K562 (cell line): Measurements from ENCODE around the gene PDE8B. TPM values are rescaled to one million over a fixed set of nuclear protein-coding genes. Genes with fewer than 3 reads are reported as not detected.

Experiments
- ATAC-seq: fragments of 200-7000 bp; cut with Tn5 transposase; 3 replicates; pipeline ENCODE4 v1.9.1; 2020; ENCODE audit warnings: moderate library complexity
- BruUV-seq: library from RNA; stranded (reverse); fragments of 400-500 nt; replicated peaks from 2 replicates; lab custom pipeline; 2021; lab: Mats Ljungman, UMichigan
- CTCF ChIA-PET: fragments of 300-600 bp; formaldehyde crosslinking; extraction: SDS; loops from one replicate; lab custom pipeline; 2021; ENCODE audit warnings: low intra/inter-chr PET ratio; lab: Yijun Ruan, JAX
- POLR2A ChIA-PET: fragments of 300-600, 350-650 bp; sonication (Branson Sonifier 250); formaldehyde crosslinking; extraction: SDS; loops from one replicate; lab custom pipeline; 2021; ENCODE audit warnings: antibody characterized with exemption, inconsistent platforms; lab: Yijun Ruan, JAX
- DNase-seq, 4 experiments: peaks; one replicate each; pipeline versions ENCODE4 v3.0.0 to v3.0.0-alpha.2; 2011 to 2018; ENCODE audit warnings: low spot score in 3 of 4, mixed read lengths in 3 of 4; ENCODE audit errors: extremely low read depth in 1 of 4
- FAIRE-seq: peaks from 2 replicates; lab custom pipeline; 2011; peaks lifted over from hg19 to GRCh38; lab: Jason Lieb, UNC
- H2AFZ ChIP-seq: 2 replicates; pipeline ENCODE4 v1.6.0; 2011; ENCODE audit warnings: low read depth, low read length, control low read depth, inconsistent platforms
- H3K27ac ChIP-seq: fragments of 200-600 bp; 3 replicates; pipeline ENCODE4 v1.8.0; 2011; ENCODE audit warnings: low read depth, mild to moderate bottlenecking, control low read depth, inconsistent platforms, low read length, moderate library complexity, mixed read lengths; ENCODE audit errors: extremely low read depth
- H3K27me3 ChIP-seq, 2 experiments: fragments of 300-600 bp in 1 of 2; 2 replicates in 1 of 2; 3 replicates in 1 of 2; pipeline versions ENCODE4 v1.6.0 to v1.8.0; 2011; ENCODE audit warnings: inconsistent platforms in 2 of 2, low read length in 2 of 2, mild to moderate bottlenecking in 1 of 2, mixed read lengths in 1 of 2, moderate library complexity in 1 of 2; ENCODE audit not compliant: control insufficient read depth in 2 of 2, insufficient read depth in 2 of 2
- H3K36me3 ChIP-seq: fragments of 300-600 bp; 3 replicates; pipeline ENCODE4 v1.8.0; 2011; ENCODE audit warnings: mild to moderate bottlenecking, low read length, inconsistent platforms; ENCODE audit not compliant: control insufficient read depth, insufficient read depth
- H3K4me1 ChIP-seq, 2 experiments: fragments of 200-600 bp in 1 of 2; replicated peaks in 1 of 2; 2 replicates in 1 of 2; 3 replicates in 1 of 2; pipeline versions ENCODE4 v1.5.1 to v1.8.0; 2011; ENCODE audit warnings: inconsistent platforms in 2 of 2, low read length in 2 of 2, mild to moderate bottlenecking in 1 of 2, mixed read lengths in 1 of 2, moderate library complexity in 1 of 2; ENCODE audit not compliant: control insufficient read depth in 2 of 2, insufficient read depth in 2 of 2
- H3K4me2 ChIP-seq: 2 replicates; pipeline ENCODE4 v1.6.1; 2011; ENCODE audit warnings: low read length, control low read depth, inconsistent platforms, mixed read lengths; ENCODE audit not compliant: insufficient read depth
- H3K4me3 ChIP-seq: fragments of 200-600 bp; sonication (generic), shearing (Covaris generic); 2 replicates; pipeline ENCODE4 v1.5.1; 2016; ENCODE audit warnings: control low read depth, inconsistent platforms
- H3K79me2 ChIP-seq: fragments of 200-600 bp; 3 replicates; pipeline ENCODE4 v1.8.0; 2011; ENCODE audit warnings: low read length, inconsistent platforms; ENCODE audit not compliant: control insufficient read depth, insufficient read depth
- H3K9ac ChIP-seq, 2 experiments: 2 replicates each; pipeline versions ENCODE4 v1.6.0 to v1.6.1; 2011; ENCODE audit warnings: low read depth in 2 of 2, low read length in 2 of 2, control low read depth in 1 of 2, inconsistent platforms in 1 of 2, mild to moderate bottlenecking in 1 of 2, mixed read lengths in 1 of 2; ENCODE audit not compliant: insufficient read depth in 1 of 2
- H3K9me1 ChIP-seq: one replicate; pipeline ENCODE4 v1.6.0; 2011; ENCODE audit warnings: inconsistent platforms, mild to moderate bottlenecking, low read length, moderate library complexity; ENCODE audit not compliant: control insufficient read depth, insufficient read depth
- H3K9me3 ChIP-seq: replicated peaks from 2 replicates; pipeline ENCODE4 v1.5.1; 2011; ENCODE audit warnings: low read depth, low read length, inconsistent platforms; ENCODE audit not compliant: control insufficient read depth, insufficient read depth
- H4K20me1 ChIP-seq: replicated peaks from 2 replicates; pipeline ENCODE4 v1.6.1; 2011; ENCODE audit warnings: low read length, inconsistent platforms, mixed read lengths; ENCODE audit not compliant: control insufficient read depth, insufficient read depth
- EGR1 ChIP-seq: fragments of 450-650 bp; conservative IDR thresholded peaks from 2 replicates; pipeline ENCODE4 v1.6.1; 2017; ENCODE audit warnings: mild to moderate bottlenecking
- JUN ChIP-seq, 2 experiments: sonication (generic) in 1 of 2; formaldehyde crosslinking in 1 of 2; IDR thresholded peaks; 2 replicates each; pipeline versions ENCODE4 v1.6.1 to v1.8.0; 2012 to 2022; ENCODE audit warnings: borderline replicate concordance in 2 of 2, mild to moderate bottlenecking in 2 of 2, improper control_type of control experiment in 1 of 2, low read depth in 1 of 2, low read length in 1 of 2, missing genetic modification reagents in 1 of 2
- MCM2 ChIP-seq: fragments of 450-650 bp; IDR thresholded peaks from 2 replicates; pipeline ENCODE4 v1.6.1; 2017; ENCODE audit warnings: low read depth, mild to moderate bottlenecking
- POU5F1 ChIP-seq: fragments of 150-350 bp; IDR thresholded peaks from 2 replicates; pipeline ENCODE4 v1.6.1; 2014; ENCODE audit warnings: borderline replicate concordance, low read length, low read depth, mild to moderate bottlenecking; ENCODE audit not compliant: partially characterized antibody
- TEAD4 ChIP-seq, 2 experiments: sonication (generic) in 1 of 2; formaldehyde crosslinking in 1 of 2; IDR thresholded peaks; 2 replicates each; pipeline versions ENCODE4 v1.6.1 to v1.8.0; 2012 to 2022; ENCODE audit warnings: borderline replicate concordance in 1 of 2, inconsistent platforms in 1 of 2, low read length in 1 of 2, mild to moderate bottlenecking in 1 of 2, missing genetic modification reagents in 1 of 2
- ZBTB26 ChIP-seq: fragments of 450-650 bp; formaldehyde crosslinking; IDR thresholded peaks from 2 replicates; pipeline ENCODE4 v1.4.0; 2022; ENCODE audit warnings: missing genetic modification characterization
- ZBTB43 ChIP-seq: sonication (generic); formaldehyde crosslinking; IDR thresholded peaks from 2 replicates; pipeline ENCODE4 v1.8.0; 2023; ENCODE audit warnings: mild to moderate bottlenecking, missing genetic modification reagents
- ZBTB49 ChIP-seq: sonication (generic); formaldehyde crosslinking; IDR thresholded peaks from 2 replicates; pipeline ENCODE4 v1.8.0; 2022; ENCODE audit warnings: missing genetic modification reagents, mild to moderate bottlenecking, borderline replicate concordance
- ZNF239 ChIP-seq: fragments of 250-450 bp; sonication (Bioruptor Pico); IDR thresholded peaks from 2 replicates; pipeline ENCODE4 v1.4.0; 2020; ENCODE audit warnings: mild to moderate bottlenecking
- ZNF354B ChIP-seq: fragments of 250-450 bp; sonication (Bioruptor Pico); IDR thresholded peaks from 2 replicates; pipeline ENCODE4 v1.4.0; 2020
- WGBS: fragments of 100-300 bp; shearing (Covaris generic); methylation state at CpG from one replicate; pipeline ENCODE4 v1.1.6; 2016; ENCODE audit warnings: low coverage, mixed read lengths; ENCODE audit not compliant: insufficient coverage; ENCODE audit errors: missing lambda C conversion rate; 5-methylcytosine and 5-hydroxymethylcytosine counted together
- in situ Hi-C: fragments of 300-500 bp; cut with MboI; formaldehyde crosslinking; loops from 4 replicates; pipeline ENCODE4 v1.15.0; 2018; ENCODE audit warnings: inconsistent platforms, mixed read lengths
- intact Hi-C: fragments of 100-400 bp; cut with micrococcal nuclease; formaldehyde crosslinking; loops from 2 replicates; pipeline ENCODE4 v1.14.2; 2022
- polyA plus RNA-seq, 8 experiments: library from polyadenylated mRNA; depleted of rRNA in 4 of 8; stranded (reverse) in 5 of 8; unstranded in 3 of 8; fragments of >200 nt; fragmentation: Nextera tagmentation in 2 of 8; fragmentation: Illumina TruSeq in 1 of 8; extraction: Ambion mirVana in 2 of 8; extraction: Trizol in 1 of 8; gene quantifications; 2 replicates each; pipeline versions ENCODE4 v1.2.1 to v1.2.3, GENCODE V29; 2011 to 2014; ENCODE audit warnings: inconsistent platforms in 1 of 8, missing spikeins in 1 of 8
- total RNA-seq, 7 experiments: library from RNA; depleted of rRNA in 6 of 7; stranded (reverse); fragments of >200 nt in 6 of 7; fragmentation: Illumina TruSeq in 2 of 7; extraction: Trizol in 2 of 7; gene quantifications; 2 replicates each; pipeline versions ENCODE4 v1.2.1 to v1.2.3, GENCODE V29; 2011 to 2021; ENCODE audit warnings: low replicate concordance in 1 of 7

PDE8B gene
- total and polyA plus RNA-seq, 9 of the 15 experiments (the other 6 are each of a cell fraction or from before 2014, with no cell fraction given): 0.15 to 0.28 TPM; not detected in 7

GRCh38 chr5:77262697-77263096 is 52.2 kb downstream of the PDE8B start (continued):
- TF ChIP-seq ZBTB49 (CRISPR knock-in tag) (no peak), ZBTB43 (CRISPR knock-in tag) (no peak), ZNF239 (no peak), POU5F1 (no peak), MCM2 (no peak), JUN (IDR thresholded peaks at IDR 0.05; ENCODE audit: borderline replicate concordance, low read depth, low read length) (no peak), JUN (CRISPR knock-in tag; IDR thresholded peaks at IDR 0.05; ENCODE audit: borderline replicate concordance) (no peak)

GRCh38 chr5:77266291-77266690 is 55.8 kb downstream of the PDE8B start:
- no peaks in the 10 kb centered on the region for H4K20me1 ChIP-seq
- no peak overlapping the region for H3K4me3 ChIP-seq
- H3K4me2 ChIP-seq: no peak overlapping the region
- in situ Hi-C loops: no loop called here
- H3K27me3 ChIP-seq: peaks cover 0 to 4% of the 10 kb centered on the region in 2 experiments; a peak in 2 of 5 replicates
- DNase-seq: no peak
- no peaks in the 10 kb centered on the region for H3K9me1 ChIP-seq
- TF ChIP-seq ZNF354B (CRISPR knock-in tag): no peak
- no peak for TF ChIP-seq TEAD4 (IDR thresholded peaks at IDR 0.05; ENCODE audit: low read length)
- TF ChIP-seq TEAD4 (CRISPR knock-in tag; IDR thresholded peaks at IDR 0.05; ENCODE audit: borderline replicate concordance): no peak
- TF ChIP-seq EGR1: no peak
- no peak for TF ChIP-seq ZBTB26 (CRISPR knock-in tag)
- no peak overlapping the region for H3K27ac ChIP-seq
- H3K9me3 ChIP-seq: no peaks in the 10 kb centered on the region
- no peak for ATAC-seq
- H3K36me3 ChIP-seq: no peaks in the 10 kb centered on the region
- no peak overlapping the region for H2AFZ ChIP-seq
- 0% methylated on average over 2 of the region's 2 CpGs for WGBS
- FAIRE-seq: no peak
- ChIA-PET POLR2A (no interaction called here), CTCF (no interaction called here)
- no peaks in the 10 kb centered on the region for H3K4me1 ChIP-seq
- H3K79me2 ChIP-seq: no peaks in the 10 kb centered on the region
- H3K9ac ChIP-seq: no peak overlapping the region
- intact Hi-C loops: no loop called here
- BruUV-seq: no TSS peak
